Measurements from ENCODE around the gene KIF19.

The KIF19 gene

GRCh38 chr17:74385201-74385600 is 59.2 kb downstream of the KIF19 start:
- TF ChIP-seq POLR2A (IDR thresholded peaks at IDR 0.05; ENCODE audit: extremely low read depth, insufficient read length) (no peak), MYC (IDR thresholded peaks at IDR 0.05; ENCODE audit: low read depth, low read length) (no peak), MAX (IDR thresholded peaks at IDR 0.05; ENCODE audit: low read depth, low read length) (no peak), CTCF (IDR thresholded peaks at IDR 0.05; ENCODE audit: low read depth, low read length) (no peak)
- DNase-seq (ENCODE audit: low read depth): no peak
- H3K4me3 ChIP-seq (ENCODE audit: low read depth, low read length): no peak overlapping the region

GRCh38 chr17:74386386-74386785 is 60.4 kb downstream of the KIF19 start:
- peak; percentile 34 for DNase-seq (ENCODE audit: low read depth)
- TF ChIP-seq CTCF (IDR thresholded peaks at IDR 0.05; ENCODE audit: low read depth, low read length) (no peak), MAX (IDR thresholded peaks at IDR 0.05; ENCODE audit: low read depth, low read length) (no peak), POLR2A (IDR thresholded peaks at IDR 0.05; ENCODE audit: extremely low read depth, insufficient read length) (no peak), MYC (IDR thresholded peaks at IDR 0.05; ENCODE audit: low read depth, low read length) (no peak)
- no peak overlapping the region for H3K4me3 ChIP-seq (ENCODE audit: low read depth, low read length)

DNA sequence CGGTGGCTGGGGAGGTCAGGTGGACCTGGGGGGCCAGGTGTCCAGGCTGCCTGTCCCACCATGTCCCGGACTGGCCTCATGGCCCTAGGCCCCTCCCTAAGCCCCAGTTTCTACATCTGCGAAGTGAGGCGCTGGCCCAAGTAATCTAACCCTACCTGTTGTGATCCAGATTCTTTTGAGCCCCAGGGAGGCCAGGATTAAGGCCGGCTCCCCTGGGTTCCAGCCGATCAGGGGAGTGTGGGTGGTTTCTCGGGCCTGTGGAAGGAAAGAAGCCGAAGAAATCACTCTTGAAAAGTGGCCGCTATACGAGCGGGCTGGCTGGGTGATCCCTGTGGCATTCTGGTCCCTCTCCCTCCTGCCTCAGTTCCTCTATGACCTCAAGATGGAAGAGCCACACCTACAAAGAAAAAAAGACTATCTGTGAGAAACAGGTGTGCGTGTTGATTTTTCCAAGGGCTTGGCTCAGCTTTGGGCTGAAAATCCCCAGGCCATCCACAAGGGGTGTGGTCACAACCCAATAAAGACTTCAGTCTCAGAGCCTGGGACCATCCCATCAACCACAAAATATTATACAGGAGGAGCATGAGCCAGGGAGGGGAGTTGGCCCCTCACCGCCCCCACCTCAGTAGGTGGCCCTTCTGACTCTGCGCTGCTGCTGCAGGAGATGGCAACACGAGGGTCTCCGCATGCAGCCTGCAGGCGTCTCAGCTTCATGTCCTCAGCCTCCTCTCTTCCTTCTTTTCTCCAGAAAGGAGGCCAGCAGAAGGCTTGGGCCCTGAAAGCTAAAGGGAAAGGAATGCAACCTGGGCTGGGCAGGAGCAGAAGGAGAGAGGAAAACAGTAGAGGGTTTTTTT is 61.6 kb downstream of the KIF19 start:
- TF ChIP-seq POLR2A (IDR thresholded peaks at IDR 0.05; ENCODE audit: extremely low read depth, insufficient read length): no peak
- TF ChIP-seq MAX (IDR thresholded peaks at IDR 0.05; ENCODE audit: low read depth, low read length): no peak
- TF ChIP-seq MYC (IDR thresholded peaks at IDR 0.05; ENCODE audit: low read depth, low read length): no peak
- TF ChIP-seq CTCF (IDR thresholded peaks at IDR 0.05; ENCODE audit: low read depth, low read length): no peak
- DNase-seq (ENCODE audit: low read depth): peak; percentile 35
- H3K4me3 ChIP-seq (ENCODE audit: low read depth, low read length): no peak overlapping the region

DNA sequence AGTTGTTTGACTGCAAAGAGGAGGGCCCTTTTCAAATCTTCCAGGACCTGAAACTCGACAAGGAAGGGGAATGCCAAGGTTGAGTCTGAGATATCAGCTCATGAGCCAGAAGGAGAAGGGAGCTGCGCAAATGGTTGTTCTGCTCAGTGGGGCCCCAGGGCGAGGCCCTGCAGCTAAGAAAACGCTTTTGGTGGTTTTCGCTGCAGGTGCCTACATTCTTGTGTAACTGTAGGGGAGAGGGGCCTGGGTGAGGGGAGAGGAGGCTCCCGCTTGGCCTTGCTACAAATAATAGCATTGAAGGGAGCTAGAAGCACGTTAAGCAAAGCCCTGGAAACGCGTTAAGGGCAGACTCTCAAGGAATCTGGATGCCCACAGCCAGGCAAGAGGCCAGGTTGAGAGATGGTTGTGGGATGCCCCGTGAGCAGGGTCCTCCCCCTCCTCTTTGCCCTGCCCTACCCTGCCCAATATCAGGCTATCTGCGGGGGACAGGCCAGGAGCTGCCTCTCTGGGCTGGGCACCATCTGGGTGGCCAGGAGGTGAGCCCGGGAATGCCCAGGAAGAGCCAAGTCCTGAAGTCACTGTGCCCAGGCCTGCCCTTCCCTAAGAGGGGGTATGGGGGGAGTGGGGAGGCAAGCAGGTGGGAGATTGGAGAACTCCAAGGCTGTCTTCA is 63.2 kb downstream of the KIF19 start:
- TF ChIP-seq MYC (IDR thresholded peaks at IDR 0.05; ENCODE audit: low read depth, low read length) (0 out of 2 replicates have a peak, but pooled peaks have one; percentile 2), POLR2A (IDR thresholded peaks at IDR 0.05; ENCODE audit: extremely low read depth, insufficient read length) (no peak), CTCF (IDR thresholded peaks at IDR 0.05; ENCODE audit: low read depth, low read length) (no peak), MAX (IDR thresholded peaks at IDR 0.05; ENCODE audit: low read depth, low read length) (no peak)
- DNase-seq (ENCODE audit: low read depth): peak; percentile 87
- no peak overlapping the region for H3K4me3 ChIP-seq (ENCODE audit: low read depth, low read length)

GRCh38 chr17:74389937-74390679 is 64.1 kb downstream of the KIF19 start:
- TF ChIP-seq CTCF (IDR thresholded peaks at IDR 0.05; ENCODE audit: low read depth, low read length) (no peak), POLR2A (IDR thresholded peaks at IDR 0.05; ENCODE audit: extremely low read depth, insufficient read length) (no peak), MYC (IDR thresholded peaks at IDR 0.05; ENCODE audit: low read depth, low read length) (no peak), MAX (IDR thresholded peaks at IDR 0.05; ENCODE audit: low read depth, low read length) (no peak)
- no peak overlapping the region for H3K4me3 ChIP-seq (ENCODE audit: low read depth, low read length)
- no peak for DNase-seq (ENCODE audit: low read depth)
